GM19035 (cell line): ENCODE measurements around the gene ZMYND10.
A peak's percentile ranks its signal among the peaks of the same experiment; 100 is the strongest.

Source experiments
- ATAC-seq: cut with Tn5 transposase; IDR thresholded peaks from one replicate; pipeline ENCODE4 v1.9.1; 2021; ENCODE audit not compliant: unreplicated experiment

ZMYND10 gene

GRCh38 chr3:50327129-50327528, 18.4 kb downstream of the ZMYND10 start:
- no peak for ATAC-seq

- ATAC-seq: no peak
These were observed 19.4 kb downstream of the ZMYND10 start for GRCh38 chr3:50326182-50326541.

DNA sequence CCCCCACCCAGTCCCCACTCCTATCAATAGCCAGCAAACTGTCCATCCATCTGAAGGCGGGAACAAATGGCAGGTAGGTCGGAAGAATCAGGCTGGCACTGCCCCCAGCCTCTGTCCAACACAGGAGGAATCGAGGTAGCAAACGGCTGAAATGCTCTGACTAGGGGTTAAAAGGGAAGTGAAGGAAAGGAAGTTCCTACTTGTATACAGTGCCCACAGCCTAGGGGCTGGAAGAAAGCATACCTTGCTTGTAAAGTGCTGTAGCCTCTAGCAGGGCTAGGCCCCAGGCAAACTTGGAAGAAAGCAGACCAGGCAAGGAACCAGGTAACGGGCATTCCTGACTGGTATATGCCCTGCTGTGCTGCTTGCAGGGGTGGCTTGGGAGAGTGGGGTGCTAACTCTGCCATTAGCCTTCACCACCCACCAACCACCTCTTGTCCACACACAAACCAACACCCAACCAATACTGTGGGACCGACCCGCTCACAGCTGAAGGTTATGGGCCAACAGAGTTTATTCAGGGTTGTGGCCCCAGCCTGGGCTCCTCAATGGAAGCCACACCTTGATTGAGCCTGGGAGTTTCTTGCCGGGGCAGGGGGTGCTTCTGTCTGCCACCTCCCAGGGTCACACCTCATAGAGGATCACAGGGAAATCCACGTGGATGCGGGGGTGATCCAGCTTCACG, 19.9 kb downstream of the ZMYND10 start:
- no peak for ATAC-seq

DNA sequence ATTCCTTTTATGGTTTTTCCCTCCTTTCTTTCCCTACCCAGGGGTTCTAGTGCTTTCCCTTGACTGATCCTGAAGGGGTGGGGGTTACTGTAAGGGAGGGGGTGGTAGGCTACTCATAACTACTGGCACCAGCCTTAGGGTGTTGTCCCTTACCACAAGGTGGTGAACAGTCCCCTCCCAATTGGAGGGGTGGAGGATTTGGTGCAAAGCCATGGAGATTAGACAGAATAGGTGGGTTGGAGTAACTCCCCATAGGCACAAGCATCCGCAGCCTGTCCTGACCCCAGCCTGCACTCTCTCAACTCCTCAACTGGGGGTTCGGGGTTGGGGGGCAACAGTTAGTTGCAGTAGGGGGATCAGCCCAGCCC, 20.4 kb downstream of the ZMYND10 start:
- ATAC-seq: no peak

DNA sequence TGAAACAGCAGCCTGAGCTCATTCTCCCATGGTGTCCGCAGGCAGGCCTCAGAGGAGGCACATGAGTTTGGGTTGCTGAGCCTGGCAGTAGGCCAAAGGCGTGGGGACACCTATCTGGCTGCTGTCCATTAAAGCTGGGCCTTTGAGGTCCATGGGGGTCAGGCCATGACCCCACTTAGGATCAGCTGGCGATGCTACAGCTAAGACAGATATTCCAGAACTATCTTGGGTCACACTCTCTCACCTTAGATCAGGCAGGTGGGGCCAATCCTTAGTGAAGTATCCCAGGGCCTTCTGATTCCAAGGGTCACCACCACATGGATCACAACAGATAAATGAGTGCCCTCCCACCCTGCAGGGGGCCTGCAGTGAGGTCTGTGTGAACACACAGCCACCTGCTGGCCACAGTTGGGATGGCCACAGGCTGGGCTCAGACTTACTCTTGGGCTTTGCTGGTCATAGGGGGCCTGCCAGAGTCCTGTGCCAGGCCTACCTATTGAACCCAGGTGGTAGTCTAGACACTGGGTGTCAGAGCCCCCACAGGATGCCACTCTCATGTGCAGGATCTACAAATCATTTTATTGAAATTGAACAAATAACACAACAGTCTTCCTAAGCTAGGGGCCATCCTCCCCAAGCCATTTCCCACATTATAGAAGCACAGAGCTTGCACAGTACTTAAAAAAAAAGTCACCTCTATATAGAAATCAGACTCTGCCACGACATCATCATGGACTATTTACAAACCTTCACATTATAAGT, 21.0 kb downstream of the ZMYND10 start:
- ATAC-seq: no peak

- ATAC-seq: no peak
These were observed 21.8 kb downstream of the ZMYND10 start for GRCh38 chr3:50323614-50324199.

DNA sequence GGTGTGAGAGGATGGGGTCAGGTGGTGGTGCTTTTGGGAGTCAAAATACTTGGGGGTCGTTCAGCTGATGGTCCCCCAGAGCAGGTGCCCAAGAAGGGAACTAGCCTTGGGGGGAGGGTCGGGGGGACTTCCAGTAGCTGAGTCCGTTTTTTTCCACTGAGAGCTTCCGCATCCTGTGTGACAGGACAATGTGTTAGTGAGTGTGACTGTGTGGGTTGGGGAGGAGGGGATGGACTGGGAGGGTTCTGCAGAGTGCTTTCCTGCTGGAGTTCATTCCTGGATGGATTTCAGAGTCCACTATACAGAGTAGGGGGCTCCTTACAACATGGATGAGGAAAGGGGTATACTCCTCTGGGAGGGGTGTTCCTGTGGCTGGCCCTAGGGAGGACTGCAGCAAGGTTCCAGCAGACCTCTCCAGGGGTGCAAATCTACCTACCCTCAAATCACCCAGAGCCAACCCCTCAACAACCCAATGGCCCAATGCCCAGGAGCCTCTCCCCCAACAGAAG, 22.4 kb downstream of the ZMYND10 start:
- no peak for ATAC-seq

DNA sequence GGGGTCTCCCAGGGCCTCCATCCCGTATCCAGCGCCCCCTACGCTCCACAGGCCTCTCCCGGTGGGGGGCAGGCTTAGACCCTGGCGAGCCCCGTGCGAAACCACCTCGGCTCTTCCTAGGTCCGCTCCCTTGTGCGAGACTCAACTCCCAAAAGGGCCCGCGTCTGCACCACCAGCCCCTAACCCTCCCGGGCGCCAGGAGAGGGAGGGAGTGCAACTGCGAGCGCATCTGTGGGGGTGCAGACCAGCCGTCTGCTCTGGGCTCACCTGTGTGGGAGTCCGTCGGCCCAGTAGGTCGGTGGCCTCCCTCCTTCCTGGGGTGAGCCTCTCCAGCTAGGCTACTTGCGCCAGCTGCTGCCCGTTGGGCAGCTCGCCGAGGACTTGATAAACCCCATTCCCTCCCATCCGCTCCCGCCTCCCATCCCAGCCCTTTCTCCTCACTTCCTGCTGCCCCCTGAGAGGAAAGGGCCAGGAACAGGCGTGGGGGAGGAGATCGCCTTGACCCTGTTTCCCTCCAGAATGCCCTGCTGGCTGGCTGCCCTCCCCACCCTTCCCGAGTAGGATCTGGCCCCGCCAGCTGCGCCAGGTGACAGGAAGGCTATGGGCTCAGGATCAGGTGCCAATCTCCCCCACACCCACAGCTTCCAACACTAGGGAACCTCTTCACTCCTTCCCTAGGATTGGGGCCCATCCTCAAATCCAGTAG, 23.0 kb downstream of the ZMYND10 start, which contains the start of gene HYAL2:
TSS of gene HYAL2 (minus strand) at position 360 of the 706 bp plus-strand sequence. CDS start 2,256 bp downstream, outside the sequence.
- no peak for ATAC-seq

- no peak for ATAC-seq
These were observed 23.5 kb downstream of the ZMYND10 start for GRCh38 chr3:50322115-50322385.

- peak; percentile 83 for ATAC-seq
These were observed 24.0 kb downstream of the ZMYND10 start for GRCh38 chr3:50321336-50322114.

DNA sequence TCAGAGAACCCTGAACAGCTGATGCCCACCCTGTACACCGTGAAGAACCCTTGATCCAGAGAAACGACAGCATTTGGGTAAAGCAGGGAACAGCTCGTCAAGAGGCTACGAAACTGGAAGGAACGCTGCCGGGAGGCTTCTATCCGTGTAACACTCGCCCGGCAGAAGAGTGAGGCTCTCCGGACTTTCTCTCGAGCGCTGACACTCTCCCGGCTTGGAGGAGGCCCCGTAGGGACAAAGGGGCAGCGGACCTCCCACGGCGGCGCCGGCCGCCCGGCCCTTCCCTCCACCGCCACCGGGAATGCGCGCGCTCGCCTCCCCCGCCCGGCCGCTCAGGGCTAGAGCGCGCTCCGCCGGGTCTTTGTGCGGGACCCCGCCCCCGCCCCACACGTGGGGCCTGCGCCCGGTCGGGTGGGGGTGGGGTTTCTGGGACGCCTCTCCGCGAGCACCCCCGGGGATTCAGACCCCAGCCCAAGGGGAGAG, 24.6 kb downstream of the ZMYND10 start:
- peak; percentile 54 for ATAC-seq

- no peak for ATAC-seq
These were observed 25.5 kb downstream of the ZMYND10 start for GRCh38 chr3:50319894-50320625.

- ATAC-seq: no peak
These were observed 26.2 kb downstream of the ZMYND10 start for GRCh38 chr3:50319181-50319893.

- ATAC-seq: no peak
These were observed 26.9 kb downstream of the ZMYND10 start for GRCh38 chr3:50318615-50319014.

GRCh38 chr3:50318163-50318562, 27.4 kb downstream of the ZMYND10 start:
- ATAC-seq: no peak

- ATAC-seq: no peak
These were observed 28.2 kb downstream of the ZMYND10 start for GRCh38 chr3:50317300-50317699.

- ATAC-seq: no peak
These were observed 28.8 kb downstream of the ZMYND10 start for GRCh38 chr3:50316657-50317242.

DNA sequence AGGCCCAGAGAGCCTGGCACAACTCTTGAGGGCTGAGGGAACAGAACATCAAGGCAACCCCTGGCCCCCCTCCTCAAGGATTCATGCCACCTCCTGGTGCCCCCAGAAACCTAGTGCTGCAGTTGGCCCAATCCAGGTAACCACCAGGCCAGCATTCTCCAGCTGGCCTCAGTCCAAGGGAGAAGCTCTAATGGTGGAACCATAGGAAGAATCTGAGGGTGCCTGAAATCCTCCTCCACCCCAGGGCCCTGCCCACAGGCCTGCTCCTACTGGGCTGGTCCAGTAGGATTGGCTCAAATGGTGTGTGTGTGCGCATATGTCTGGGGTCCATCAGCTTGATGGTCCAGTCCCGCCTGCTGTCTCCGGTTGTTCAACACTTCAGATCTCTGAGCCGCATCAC, 30.7 kb downstream of the ZMYND10 start:
- no peak for ATAC-seq

DNA sequence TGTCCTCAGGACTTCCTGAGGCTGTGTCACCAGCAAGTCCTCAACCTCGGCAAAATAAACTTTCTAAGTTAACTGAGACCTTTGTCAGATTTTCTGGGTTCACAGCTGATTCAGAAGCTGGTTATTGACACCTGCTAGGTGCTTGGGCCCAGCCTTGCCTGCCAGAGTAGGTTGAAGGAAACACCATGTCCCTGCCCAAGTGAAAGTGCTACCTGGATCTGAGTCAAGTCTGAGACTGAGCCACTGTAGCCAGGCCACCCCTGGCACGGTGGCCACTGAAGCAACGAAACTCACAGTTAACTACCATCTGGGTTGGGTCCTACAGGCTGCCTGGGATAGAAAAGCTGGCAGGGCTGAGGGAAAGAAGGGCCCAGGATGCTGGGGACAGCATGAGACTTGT, 31.2 kb downstream of the ZMYND10 start:
- ATAC-seq: no peak
